Measurements from ENCODE around the gene CALCOCO1. TPM values are rescaled to one million over a fixed set of nuclear protein-coding genes. Genes with fewer than 3 reads are reported as not detected.

CALCOCO1 gene
- total RNA-seq, 1 donor, result 167 TPM

DNA sequence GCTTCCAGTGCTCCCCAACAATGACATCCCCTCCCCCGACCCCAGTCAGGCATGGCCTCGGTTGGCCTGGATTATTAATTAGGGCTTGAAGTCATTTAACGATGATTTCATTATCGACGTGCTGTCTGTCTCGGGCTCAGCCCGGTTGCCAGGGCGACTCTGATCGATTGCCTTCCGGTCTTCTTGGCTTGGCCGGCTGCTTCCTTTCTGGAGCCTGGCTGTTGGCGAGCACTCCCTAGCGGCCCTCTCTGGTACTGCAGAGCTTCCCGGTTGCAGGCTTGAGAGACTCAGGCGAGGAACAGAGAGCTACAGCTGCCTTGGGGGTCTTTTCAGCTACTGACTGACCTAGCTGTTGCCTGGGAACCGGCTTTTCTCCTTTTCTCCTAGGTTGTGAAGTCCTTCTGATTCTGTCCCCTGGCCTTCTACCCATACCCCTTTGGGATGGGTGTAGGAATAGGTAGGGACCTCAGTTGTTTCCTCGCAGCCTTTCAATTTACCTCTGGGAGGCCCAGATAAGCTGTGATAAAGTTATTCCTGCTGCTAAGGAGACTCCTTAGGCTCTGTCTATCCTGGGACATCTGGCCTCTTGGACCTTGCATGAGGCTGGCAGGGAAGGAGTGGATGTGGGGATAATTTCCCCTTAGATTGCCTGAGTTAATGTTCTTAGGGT is 30.0 kb upstream of the CALCOCO1 start:
- TF ChIP-seq, protein P1, sequence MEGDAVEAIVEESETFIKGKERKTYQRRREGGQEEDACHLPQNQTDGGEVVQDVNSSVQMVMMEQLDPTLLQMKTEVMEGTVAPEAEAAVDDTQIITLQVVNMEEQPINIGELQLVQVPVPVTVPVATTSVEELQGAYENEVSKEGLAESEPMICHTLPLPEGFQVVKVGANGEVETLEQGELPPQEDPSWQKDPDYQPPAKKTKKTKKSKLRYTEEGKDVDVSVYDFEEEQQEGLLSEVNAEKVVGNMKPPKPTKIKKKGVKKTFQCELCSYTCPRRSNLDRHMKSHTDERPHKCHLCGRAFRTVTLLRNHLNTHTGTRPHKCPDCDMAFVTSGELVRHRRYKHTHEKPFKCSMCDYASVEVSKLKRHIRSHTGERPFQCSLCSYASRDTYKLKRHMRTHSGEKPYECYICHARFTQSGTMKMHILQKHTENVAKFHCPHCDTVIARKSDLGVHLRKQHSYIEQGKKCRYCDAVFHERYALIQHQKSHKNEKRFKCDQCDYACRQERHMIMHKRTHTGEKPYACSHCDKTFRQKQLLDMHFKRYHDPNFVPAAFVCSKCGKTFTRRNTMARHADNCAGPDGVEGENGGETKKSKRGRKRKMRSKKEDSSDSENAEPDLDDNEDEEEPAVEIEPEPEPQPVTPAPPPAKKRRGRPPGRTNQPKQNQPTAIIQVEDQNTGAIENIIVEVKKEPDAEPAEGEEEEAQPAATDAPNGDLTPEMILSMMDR (IDR thresholded peaks at IDR 0.05; ENCODE audit: extremely low read depth, low read depth, low read length), result peak; percentile 90
- H3K4me2 ChIP-seq (ENCODE audit: insufficient read depth, low read length), result peak overlapping the region; percentile 71
- H2AFZ ChIP-seq (ENCODE audit: low read length), result peak overlapping the region; percentile 55

DNA sequence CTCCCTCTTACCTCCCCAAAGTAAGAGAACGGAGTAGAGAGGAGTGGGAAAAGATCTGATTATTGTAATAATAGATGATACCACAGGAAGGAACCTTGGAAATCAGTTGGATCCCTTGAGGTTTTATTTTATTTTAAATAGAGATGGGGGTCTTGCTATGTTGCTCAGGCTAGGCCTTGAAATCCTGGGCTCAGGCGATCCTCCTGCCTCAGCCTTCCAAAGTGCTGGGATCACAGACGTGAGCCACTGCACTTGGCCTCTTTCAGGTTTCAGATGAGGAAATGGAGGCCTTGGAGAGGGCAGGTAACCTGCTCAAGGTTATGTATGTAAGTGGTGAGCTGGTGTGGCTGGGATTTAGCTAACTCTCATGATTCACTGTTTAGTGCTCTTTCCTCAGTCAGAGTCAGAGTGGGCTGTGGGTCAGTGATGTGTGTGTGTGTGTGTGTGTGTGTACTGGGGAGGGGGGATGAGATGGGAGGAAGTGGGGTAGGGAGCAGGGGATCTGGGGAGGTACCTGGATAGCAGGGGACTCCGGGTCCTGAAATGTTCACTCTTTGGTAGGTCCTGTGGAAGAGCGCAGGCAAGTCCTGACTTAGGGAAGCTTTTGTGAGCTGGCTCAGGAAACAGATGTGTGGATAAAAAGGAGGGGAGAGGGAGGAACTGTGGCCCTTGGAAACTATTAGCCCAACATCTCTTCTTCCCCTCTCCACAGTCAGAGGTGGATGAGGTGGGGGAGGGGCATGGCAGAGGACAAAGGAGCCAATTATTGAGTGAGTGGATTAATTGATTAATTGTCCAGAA is 29.2 kb upstream of the CALCOCO1 start:
- Histone ChIP-seq H3K9me3 (ENCODE audit: low read depth, low read length) (no peaks in the 10 kb centered on the region), H3K27ac (ENCODE audit: low read depth, low read length) (no peak overlapping the region), H3K4me2 (ENCODE audit: insufficient read depth, low read length) (peak overlapping the region; percentile 71), H3K27me3 (ENCODE audit: insufficient read depth, low read length) (peaks cover 77% of the 10 kb centered on the region), H3K79me2 (ENCODE audit: insufficient read depth, low read length) (no peaks in the 10 kb centered on the region), H3K4me3 (ENCODE audit: insufficient read depth, low read length) (peak overlapping the region; percentile 52), H3K4me1 (ENCODE audit: insufficient read depth, low read length) (peaks cover 9% of the 10 kb centered on the region), H2AFZ (ENCODE audit: low read length) (peak overlapping the region; percentile 55), H3K36me3 (ENCODE audit: insufficient read depth, low read length) (no peaks in the 10 kb centered on the region), H4K20me1 (ENCODE audit: insufficient read depth, low read length) (no peaks in the 10 kb centered on the region)
- no peak for DNase-seq (ENCODE audit: insufficient read length, low spot score, missing footprints)
- TF ChIP-seq, protein P1 (IDR thresholded peaks at IDR 0.05; ENCODE audit: extremely low read depth, low read depth, low read length), result no peak

More for the DNA sequence above, 30.0 kb upstream of the CALCOCO1 start:
- Histone ChIP-seq H3K27ac (ENCODE audit: low read depth, low read length) (no peak overlapping the region), H4K20me1 (ENCODE audit: insufficient read depth, low read length) (no peaks in the 10 kb centered on the region), H3K4me1 (ENCODE audit: insufficient read depth, low read length) (peaks cover 6% of the 10 kb centered on the region), H3K9me3 (ENCODE audit: low read depth, low read length) (no peaks in the 10 kb centered on the region), H3K79me2 (ENCODE audit: insufficient read depth, low read length) (no peaks in the 10 kb centered on the region), H3K27me3 (ENCODE audit: insufficient read depth, low read length) (peaks cover 73% of the 10 kb centered on the region), H3K36me3 (ENCODE audit: insufficient read depth, low read length) (no peaks in the 10 kb centered on the region), H3K4me3 (ENCODE audit: insufficient read depth, low read length) (peak overlapping the region; percentile 52)
- peak; percentile 96 for DNase-seq (ENCODE audit: insufficient read length, low spot score, missing footprints)

DNA sequence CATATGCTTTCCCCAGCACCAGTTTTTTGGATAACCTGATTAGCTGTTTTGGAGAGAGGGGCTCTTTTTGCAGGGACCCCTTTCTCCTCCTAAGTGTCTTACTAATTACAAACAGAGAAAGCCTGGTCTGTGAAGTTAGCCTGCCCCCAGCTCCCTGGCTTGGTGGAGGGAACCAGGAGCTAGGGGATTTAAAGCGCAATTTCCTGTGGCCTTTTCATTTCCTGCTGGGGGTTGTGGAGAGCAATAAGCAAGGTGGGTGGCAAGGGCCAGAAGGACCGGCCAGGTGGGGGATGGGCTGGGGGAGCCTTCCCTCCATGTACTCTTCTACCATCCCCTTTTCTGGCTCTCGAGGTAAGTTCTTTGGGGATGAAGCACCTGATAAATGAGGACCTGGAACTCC is 28.6 kb upstream of the CALCOCO1 start:
- Histone ChIP-seq H3K36me3 (ENCODE audit: insufficient read depth, low read length) (no peaks in the 10 kb centered on the region), H3K4me2 (ENCODE audit: insufficient read depth, low read length) (no peak overlapping the region), H3K4me3 (ENCODE audit: insufficient read depth, low read length) (no peak overlapping the region), H3K4me1 (ENCODE audit: insufficient read depth, low read length) (peaks cover 12% of the 10 kb centered on the region), H3K27ac (ENCODE audit: low read depth, low read length) (no peak overlapping the region), H3K27me3 (ENCODE audit: insufficient read depth, low read length) (peaks cover 84% of the 10 kb centered on the region), H3K9me3 (ENCODE audit: low read depth, low read length) (no peaks in the 10 kb centered on the region), H3K79me2 (ENCODE audit: insufficient read depth, low read length) (no peaks in the 10 kb centered on the region), H4K20me1 (ENCODE audit: insufficient read depth, low read length) (no peaks in the 10 kb centered on the region), H2AFZ (ENCODE audit: low read length) (no peak overlapping the region)
- DNase-seq (ENCODE audit: insufficient read length, low spot score, missing footprints), result no peak
- TF ChIP-seq, protein P1 (IDR thresholded peaks at IDR 0.05; ENCODE audit: extremely low read depth, low read depth, low read length), result no peak

DNA sequence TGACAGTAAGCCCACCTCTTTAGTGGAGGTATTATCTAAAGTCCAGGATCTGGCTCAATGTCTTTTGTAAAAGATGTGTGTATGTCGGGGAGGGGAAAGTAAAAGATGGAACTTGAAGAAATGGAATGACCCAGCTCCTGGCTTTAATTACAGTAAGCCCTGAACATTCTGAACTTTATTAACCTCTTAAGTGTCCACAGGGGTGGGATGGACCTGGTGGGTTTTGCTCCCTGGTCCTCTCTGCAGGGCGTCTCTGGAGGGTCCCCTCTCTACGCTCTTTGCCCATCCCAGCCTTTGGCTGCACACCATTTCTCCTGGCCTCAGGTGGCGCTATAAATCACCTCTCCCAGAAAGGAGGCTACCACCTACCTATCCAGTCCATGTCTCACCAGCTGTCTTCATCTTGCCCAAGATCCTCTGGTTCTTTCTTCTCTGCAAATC is 28.2 kb upstream of the CALCOCO1 start:
- Histone ChIP-seq H3K9me3 (ENCODE audit: low read depth, low read length) (no peaks in the 10 kb centered on the region), H3K36me3 (ENCODE audit: insufficient read depth, low read length) (no peaks in the 10 kb centered on the region), H2AFZ (ENCODE audit: low read length) (no peak overlapping the region), H3K27me3 (ENCODE audit: insufficient read depth, low read length) (peaks cover 88% of the 10 kb centered on the region), H3K27ac (ENCODE audit: low read depth, low read length) (no peak overlapping the region), H3K79me2 (ENCODE audit: insufficient read depth, low read length) (no peaks in the 10 kb centered on the region), H3K4me2 (ENCODE audit: insufficient read depth, low read length) (no peak overlapping the region), H4K20me1 (ENCODE audit: insufficient read depth, low read length) (no peaks in the 10 kb centered on the region), H3K4me3 (ENCODE audit: insufficient read depth, low read length) (no peak overlapping the region), H3K4me1 (ENCODE audit: insufficient read depth, low read length) (peaks cover 14% of the 10 kb centered on the region)
- no peak for DNase-seq (ENCODE audit: insufficient read length, low spot score, missing footprints)
- TF ChIP-seq, protein P1 (IDR thresholded peaks at IDR 0.05; ENCODE audit: extremely low read depth, low read depth, low read length), result no peak
